Measurements from ENCODE around the gene HTR2C. TPM values are rescaled to one million over a fixed set of nuclear protein-coding genes. Genes with fewer than 3 reads are reported as not detected.

The HTR2C gene
- total and polyA plus RNA-seq, 2 of the 13 experiments (the other 11 are each of a cell fraction or from before 2014, with no cell fraction given) = 0.01 TPM; not detected in 1

- TF ChIP-seq BATF2 (CRISPR knock-in tag; IDR thresholded peaks at IDR 0.05) (no peak), ZNF709 (CRISPR knock-in tag; IDR thresholded peaks at IDR 0.05) (no peak), PLRG1 (conservative IDR thresholded peaks at IDR 0.05) (no peak), NR0B2 (CRISPR knock-in tag; IDR thresholded peaks at IDR 0.05) (no peak)
Observed at GRCh38 chrX:114819509-114819908, 235.6 kb downstream of the HTR2C start (continued).

- in situ Hi-C loops (cut with HindIII; ENCODE audit: extremely low pct_ligation_motif_present, low pct_unique_long_range_greater_than_20kb) = no loop called here
- ChIA-PET POLR2A (no interaction called here), CTCF (ENCODE audit: low intra/inter-chr PET ratio, low total read pairs) (no interaction called here)
- H3K27ac ChIP-seq (ENCODE audit: extremely low read length, insufficient read depth, low read length) = no peak overlapping the region
- no peak overlapping the region for H2AFZ ChIP-seq (ENCODE audit: low read length)
- no peak overlapping the region for H3K4me2 ChIP-seq (ENCODE audit: low read depth, low read length)
- no peaks in the 10 kb centered on the region for H3K27me3 ChIP-seq (ENCODE audit: control insufficient read depth in 1 of 2, insufficient read depth in 2 of 2, low read length in 2 of 2)
- H3K4me1 ChIP-seq (ENCODE audit: insufficient read depth, low read length) = no peaks in the 10 kb centered on the region
- no peaks in the 10 kb centered on the region for H4K20me1 ChIP-seq (ENCODE audit: insufficient read depth, low read length)
- H3K9ac ChIP-seq (ENCODE audit: insufficient read depth, low read depth, low read length) = no peak overlapping the region
- ATAC-seq = no peak
- no peak overlapping the region for H3K4me3 ChIP-seq (replicated peaks in 1 of 3; ENCODE audit: insufficient read depth in 1 of 3, low read depth in 2 of 3, low read length in 3 of 3)
- no peaks in the 10 kb centered on the region for H3K79me2 ChIP-seq (ENCODE audit: insufficient read depth, low read length)
- 0% methylated on average over 1 of the region's 1 CpG for WGBS (ENCODE audit: low lambda C conversion rate)
- BruUV-seq (replicated peaks) = no TSS peak
- intact Hi-C loops (cut with micrococcal nuclease; ENCODE audit: unreplicated experiment) = no loop called here
- no peak for DNase-seq (ENCODE audit: low spot score)
- no peaks in the 10 kb centered on the region for H3K36me3 ChIP-seq (replicated peaks in 1 of 2; ENCODE audit: control insufficient read depth in 1 of 2, insufficient read depth in 2 of 2, low read length in 2 of 2)
- H3K9me3 ChIP-seq (ENCODE audit: low read length) = no peaks in the 10 kb centered on the region
- no peak for FAIRE-seq
- no peak for TF ChIP-seq MYPOP (CRISPR knock-in tag; IDR thresholded peaks at IDR 0.05)
- no peak for TF ChIP-seq TFE3 (CRISPR knock-in tag; IDR thresholded peaks at IDR 0.05)
- TF ChIP-seq ZNF17 (CRISPR knock-in tag; IDR thresholded peaks at IDR 0.05) = no peak
- TF ChIP-seq NFKB2 (CRISPR knock-in tag; IDR thresholded peaks at IDR 0.05; ENCODE audit: borderline replicate concordance) = no peak
- no peak for TF ChIP-seq AFF4 (CRISPR knock-in tag; IDR thresholded peaks at IDR 0.05)
- no peak for TF ChIP-seq RNF2 (conservative IDR thresholded peaks at IDR 0.05; ENCODE audit: low read depth)
- TF ChIP-seq SNAPC4 (CRISPR knock-in tag; IDR thresholded peaks at IDR 0.05) = no peak
Observed at GRCh38 chrX:114841051-114841450, 257.2 kb downstream of the HTR2C start.

All from HepG2 (cell line).